ENCODE measurements around the gene GLRX.

Gene GLRX

DNA sequence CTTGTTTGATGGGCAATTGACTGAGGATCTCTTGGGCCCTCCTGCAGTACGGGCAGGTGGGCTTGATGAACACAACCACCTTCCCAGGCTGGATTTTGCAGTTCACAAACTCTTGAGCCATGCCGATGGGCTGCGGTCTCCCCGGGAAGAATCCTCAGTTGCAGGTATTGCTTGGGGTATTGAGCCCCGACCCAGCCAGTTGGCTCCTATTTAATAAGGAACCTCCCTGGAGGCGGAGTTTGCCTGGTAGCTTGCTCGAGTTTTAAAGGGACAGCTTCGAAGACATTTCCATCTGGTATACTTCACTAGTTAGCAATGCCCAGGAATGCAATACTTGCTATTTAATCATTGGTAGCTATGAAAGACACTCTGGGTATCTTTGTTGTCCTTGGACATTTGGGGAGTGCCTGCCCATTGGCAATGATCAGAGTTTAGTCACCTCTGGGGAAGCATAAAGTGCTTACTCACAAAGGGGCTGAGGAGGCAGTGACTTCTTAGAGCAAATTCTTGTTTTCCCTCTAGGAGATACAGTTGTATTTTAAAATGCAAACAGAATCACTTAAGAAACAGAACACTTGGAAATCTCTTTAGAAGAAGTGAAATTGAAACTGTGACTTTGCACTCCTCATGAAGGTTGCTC lies at the start of gene GLRX:
GLRX (minus strand) TSS at position 185 of the 640 bp plus-strand sequence; CDS start at position 121, 64 bp downstream.
- DNase-seq, result peak; percentile 42 to 66

DNA sequence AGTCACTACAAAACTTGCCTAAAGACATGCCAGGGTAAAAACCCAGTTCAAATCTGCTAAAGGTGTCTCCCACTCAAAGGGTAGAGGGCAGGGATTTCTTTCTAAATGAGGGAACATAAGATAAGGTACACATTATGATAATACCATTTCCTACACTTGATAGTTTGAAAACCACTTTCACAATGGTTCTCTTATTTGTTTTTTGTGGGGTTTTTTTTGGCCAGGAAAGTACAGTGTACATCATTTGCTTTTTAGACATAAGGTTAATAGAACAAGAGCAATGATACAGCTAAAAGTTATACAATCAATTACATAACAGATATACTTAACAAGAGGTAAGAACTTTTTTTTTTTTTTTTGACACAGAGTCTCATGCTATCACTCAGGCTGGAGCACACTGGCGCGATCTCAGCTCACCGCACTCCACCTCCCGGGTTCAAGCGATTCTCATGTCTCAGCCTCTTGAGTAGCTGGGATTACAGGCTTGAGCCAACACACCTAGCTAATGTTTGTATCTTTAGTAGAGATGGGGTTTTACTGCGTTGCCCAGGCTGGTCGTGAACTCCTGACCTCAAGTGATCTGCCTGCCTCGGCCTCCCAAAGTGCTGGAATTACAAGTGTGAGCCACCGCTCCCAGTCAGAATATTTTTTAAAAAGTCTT lies 48.8 kb upstream of the GLRX start:
- no peak for DNase-seq

GRCh38 chr5:95870105-95870672 lies 47.7 kb upstream of the GLRX start:
- DNase-seq, result no peak

GRCh38 chr5:95869173-95869855 lies 46.8 kb upstream of the GLRX start:
- peak; percentile 50 to 55 for DNase-seq

DNA sequence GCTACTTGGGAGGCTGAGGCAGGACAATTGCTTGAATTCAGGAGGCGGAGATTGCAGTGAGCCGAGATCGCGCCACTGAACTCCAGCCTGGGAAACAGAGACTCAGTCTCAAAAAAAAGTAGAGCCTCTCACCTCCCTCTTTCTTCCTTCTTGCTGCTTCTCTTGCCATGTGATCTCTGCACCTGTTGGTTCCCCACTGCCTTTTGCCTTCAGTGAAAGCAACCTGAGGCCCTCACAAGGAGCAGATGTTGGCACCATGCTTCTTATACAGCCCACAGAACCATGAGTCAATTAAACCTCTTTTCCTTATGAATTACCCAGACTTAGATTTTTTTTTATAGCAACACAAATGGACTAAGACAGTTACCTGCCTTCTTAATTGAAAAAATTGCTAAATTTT lies 45.6 kb upstream of the GLRX start:
- DNase-seq, result no peak

DNA sequence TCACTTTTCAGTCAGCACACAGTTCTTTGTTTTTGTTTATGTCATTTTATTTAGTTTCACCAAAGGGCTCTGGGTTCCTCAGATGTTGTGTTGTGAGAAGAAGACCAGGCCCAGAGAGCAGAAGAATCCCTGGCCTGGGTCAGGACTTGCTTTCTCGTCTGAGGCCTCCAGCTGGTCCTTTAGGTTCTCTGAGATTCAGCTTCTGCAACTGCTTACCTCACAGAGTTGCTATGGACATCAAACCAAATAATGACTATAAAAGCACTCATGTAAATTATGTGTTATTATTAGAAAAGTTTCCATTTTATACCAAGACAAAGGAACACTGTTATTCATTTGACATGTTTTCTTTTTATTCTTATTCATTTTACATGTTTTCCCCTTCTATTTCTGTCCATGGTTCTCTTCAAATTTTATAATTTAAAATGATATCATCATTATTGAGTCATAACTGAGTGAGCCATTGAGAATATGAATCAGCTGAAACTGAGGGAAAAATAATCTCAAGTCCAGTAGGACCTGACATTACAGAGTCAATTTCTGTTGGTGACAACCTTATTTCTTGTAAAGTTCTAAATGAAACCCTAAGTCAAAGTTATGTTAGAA lies 44.0 kb upstream of the GLRX start:
- no peak for DNase-seq

DNA sequence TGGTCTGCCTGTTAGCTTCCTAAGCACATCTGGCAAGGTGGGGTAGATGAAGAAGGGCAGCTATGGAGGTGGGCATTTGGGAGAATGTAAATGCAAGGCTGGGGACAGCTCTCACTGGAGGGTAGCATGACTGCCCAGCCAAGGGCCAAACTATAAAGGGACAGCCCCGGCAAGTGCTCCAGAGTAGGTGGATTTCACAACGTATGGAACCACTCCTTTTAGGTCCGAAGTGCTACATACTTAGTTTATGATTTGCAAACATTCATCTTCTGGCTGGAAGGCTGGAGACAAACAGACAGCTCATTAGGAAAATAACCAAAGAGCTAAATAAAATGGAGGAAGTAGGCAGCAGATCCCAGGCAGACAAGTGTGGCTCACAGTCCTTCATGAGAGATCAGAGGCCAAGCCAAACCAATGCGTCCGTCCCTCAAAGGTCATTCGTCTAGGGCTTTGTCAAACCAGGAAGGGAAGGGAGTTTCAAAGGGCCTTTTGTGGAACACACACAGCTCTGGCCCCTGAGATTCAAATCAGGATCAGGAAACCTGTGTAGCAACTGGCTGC lies 42.5 kb upstream of the GLRX start:
- DNase-seq, result no peak

GRCh38 chr5:95864456-95864855 lies 41.9 kb upstream of the GLRX start:
- DNase-seq, result no peak

DNA sequence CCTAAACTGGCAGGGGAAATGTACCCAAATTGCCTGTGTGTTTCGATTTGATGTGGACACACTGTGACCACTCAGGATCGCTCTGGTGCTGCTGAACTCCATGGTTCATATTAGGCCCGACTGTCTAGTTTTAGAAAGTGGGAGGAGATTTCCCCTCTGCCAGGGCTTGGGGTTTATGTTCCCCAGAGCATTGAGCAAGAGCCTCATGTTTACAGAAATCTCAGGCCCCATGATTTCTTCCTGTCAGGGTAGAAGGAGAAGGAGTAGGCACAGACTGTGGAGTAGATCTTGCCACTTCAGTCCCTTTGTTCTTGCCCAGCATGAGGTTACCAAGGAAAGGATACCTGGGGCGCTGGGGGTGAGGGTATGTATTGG lies 40.8 kb upstream of the GLRX start:
- DNase-seq, result no peak

DNA sequence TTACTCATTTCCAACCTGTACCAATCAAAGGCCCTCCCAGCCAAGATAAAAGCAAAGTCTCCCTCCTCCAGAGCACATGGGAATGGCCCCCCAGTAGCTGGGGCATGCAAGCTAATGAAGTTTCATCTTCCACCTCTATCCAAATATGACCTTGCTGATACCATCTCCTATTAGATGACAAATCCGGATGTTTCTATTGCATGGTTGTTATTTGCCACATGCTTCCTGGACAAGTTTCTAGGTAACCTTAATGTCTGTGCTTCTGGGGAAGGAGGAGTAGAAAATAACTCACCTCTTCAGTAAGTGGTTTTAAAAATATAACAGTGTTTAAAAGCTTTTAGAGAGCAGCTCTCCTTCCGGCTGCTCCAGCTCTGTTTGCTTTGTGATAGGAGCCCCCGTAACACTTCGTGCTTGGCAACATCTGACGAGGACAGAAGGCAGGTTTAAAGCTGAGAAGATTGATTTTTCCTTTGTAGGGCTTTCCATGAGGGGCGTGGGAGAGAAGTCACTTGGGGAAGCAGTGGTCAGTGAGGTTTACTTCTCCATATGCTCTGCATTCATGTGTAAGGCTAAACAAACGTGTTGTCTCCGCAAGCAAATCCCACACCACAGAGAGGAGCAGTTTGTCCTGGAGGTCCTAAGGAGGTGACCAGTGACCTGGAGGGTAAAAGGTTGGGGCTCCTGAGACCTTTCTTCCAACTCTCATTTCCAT lies 40.3 kb upstream of the GLRX start:
- no peak for DNase-seq

DNA sequence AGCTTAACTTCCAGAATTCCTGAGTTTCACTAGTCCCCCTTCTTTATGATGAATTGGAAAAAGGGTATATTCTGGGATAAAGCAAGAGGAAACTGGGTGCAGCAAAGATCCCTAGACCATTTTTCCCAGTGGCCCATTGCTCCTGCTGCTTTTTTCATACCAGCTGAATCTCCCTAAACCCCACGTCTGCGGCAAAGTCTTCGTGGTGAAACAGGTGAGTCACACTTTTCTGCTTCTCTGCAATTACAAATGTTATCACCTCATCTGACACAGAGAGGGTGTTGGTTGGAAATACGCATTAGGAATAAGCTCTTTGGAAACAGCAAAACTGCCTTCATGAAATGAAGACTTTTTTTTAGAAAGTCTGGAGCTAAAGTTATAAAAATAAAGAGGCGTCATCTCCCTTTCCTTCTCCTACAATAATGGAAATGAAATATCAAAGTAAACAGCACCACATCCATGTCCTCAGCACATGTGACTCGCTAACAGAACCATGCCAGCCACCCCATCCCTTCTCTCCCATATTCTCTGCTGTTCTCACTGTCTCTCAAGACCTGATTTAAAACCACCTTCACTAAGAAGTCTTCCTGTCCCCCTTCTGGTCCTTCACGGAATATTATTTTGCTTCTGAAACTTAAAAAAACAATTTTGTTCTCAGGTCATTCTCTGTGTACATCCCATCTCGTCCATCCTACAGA lies 39.5 kb upstream of the GLRX start:
- DNase-seq, result no peak

- peak in 1 of 2 donors; percentile 69 for DNase-seq
These were observed 38.8 kb upstream of the GLRX start for GRCh38 chr5:95861221-95861863.

DNA sequence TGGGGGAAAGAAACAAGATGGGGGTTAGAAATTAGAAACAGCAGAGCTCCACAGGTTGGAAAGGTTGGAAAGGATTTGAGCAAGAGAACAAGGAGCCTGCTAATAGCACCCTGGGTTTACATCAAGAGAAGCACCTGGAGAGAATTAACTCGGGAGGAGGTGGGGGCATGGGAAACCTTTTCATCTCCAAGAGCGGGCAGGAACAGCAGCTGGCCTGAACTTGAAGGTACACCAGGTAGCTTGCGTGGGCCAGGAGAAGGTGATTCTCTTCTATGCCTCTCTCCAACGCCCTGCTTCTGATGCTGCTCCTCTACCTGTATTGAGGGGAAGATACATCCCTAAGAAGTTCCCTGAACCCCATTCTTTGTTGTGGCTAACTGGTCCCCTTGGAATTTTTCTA lies 37.1 kb upstream of the GLRX start:
- no peak for DNase-seq

- peak; percentile 82 to 88 for DNase-seq
These were observed 36.4 kb upstream of the GLRX start for GRCh38 chr5:95858661-95859595.

GRCh38 chr5:95858023-95858461 lies 35.5 kb upstream of the GLRX start:
- no peak for DNase-seq

GRCh38 chr5:95857185-95857945 lies 34.8 kb upstream of the GLRX start:
- DNase-seq, result no peak

DNA sequence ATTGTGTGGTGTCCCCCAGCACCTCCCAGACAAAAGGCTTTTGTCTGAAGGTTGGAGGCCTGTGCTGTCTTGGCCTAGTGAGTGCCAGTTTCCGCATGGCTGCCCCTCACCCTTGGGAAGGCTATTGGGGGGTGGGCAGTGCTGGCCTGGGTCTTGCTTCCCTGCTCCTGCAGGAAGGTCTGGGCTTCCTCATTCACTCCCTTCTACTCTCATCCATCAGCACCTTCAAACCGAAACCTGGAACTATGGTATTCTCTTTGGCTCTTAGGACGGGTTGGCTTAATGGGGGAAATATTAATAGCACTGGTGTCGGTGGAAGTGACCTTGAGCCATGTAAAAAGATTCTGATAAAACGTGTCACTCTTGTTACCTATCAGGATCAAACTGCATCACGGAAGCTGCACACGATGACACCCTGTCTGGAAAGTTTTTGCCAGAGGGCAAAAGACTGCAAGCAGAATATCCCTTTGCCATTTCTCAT lies 34.0 kb upstream of the GLRX start:
- DNase-seq, result no peak

GRCh38 chr5:95853490-95853889 lies 31.0 kb upstream of the GLRX start:
- DNase-seq, result no peak

- DNase-seq, result no peak
These were observed 30.0 kb upstream of the GLRX start for GRCh38 chr5:95852567-95852966.
